Skeletal muscle tissue (tissue), 4 donors: ENCODE results near the gene SDK1. TPM values are rescaled to one million over a fixed set of nuclear protein-coding genes. Genes with fewer than 3 reads are reported as not detected.

Experiments
- H3K27ac ChIP-seq: one replicate; pipeline ENCODE4 v1.7.0; 2013; ENCODE audit warnings: mild to moderate bottlenecking, low read depth, low read length, inconsistent platforms
- H3K27me3 ChIP-seq, 3 donors: one replicate each; pipeline ENCODE4 v1.7.0; 2013; ENCODE audit warnings: low read length in 3 of 3; ENCODE audit not compliant: control insufficient read depth in 3 of 3, insufficient read depth in 3 of 3
- H3K36me3 ChIP-seq, 3 donors: one replicate each; pipeline ENCODE4 v1.7.0; 2013; ENCODE audit warnings: low read length in 3 of 3; ENCODE audit not compliant: control insufficient read depth in 3 of 3, insufficient read depth in 3 of 3
- H3K4me1 ChIP-seq, 3 donors: one replicate each; pipeline ENCODE4 v1.7.0; 2013; ENCODE audit warnings: low read length in 3 of 3, mild to moderate bottlenecking in 3 of 3; ENCODE audit not compliant: control insufficient read depth in 3 of 3, insufficient read depth in 3 of 3
- H3K4me3 ChIP-seq, 3 donors: one replicate each; pipeline ENCODE4 v1.7.0; 2013; ENCODE audit warnings: low read length in 3 of 3
- H3K9ac ChIP-seq, 3 donors: one replicate each; pipeline ENCODE4 v1.7.0; 2013; ENCODE audit warnings: low read length in 3 of 3, mild to moderate bottlenecking in 3 of 3, moderate library complexity in 2 of 3, low read depth in 1 of 3
- H3K9me3 ChIP-seq, 3 donors: one replicate each; pipeline ENCODE4 v1.7.0; 2013; ENCODE audit warnings: low read length in 3 of 3; ENCODE audit not compliant: control insufficient read depth in 3 of 3
- total RNA-seq: library from RNA; depleted of rRNA; stranded (reverse); fragments of >200 nt; gene quantifications from one replicate; pipeline ENCODE4 v1.2.3, GENCODE V29; 2014
- donor health status: Osteomylitis.

Gene SDK1
- total RNA-seq, 1 donor from 2014 or later: 3.7 TPM

- peaks cover 0 to 2% (median 0%) of the 10 kb centered on the region in 3 donors for H3K36me3 ChIP-seq
These were observed 714.9 kb downstream of the SDK1 start for GRCh38 chr7:4015996-4016395.

GRCh38 chr7:4017081-4017480 lies 716.0 kb downstream of the SDK1 start:
- H3K36me3 ChIP-seq: peaks cover 0 to 2% (median 0%) of the 10 kb centered on the region in 3 donors

More at GRCh38 chr7:4015996-4016395, 714.9 kb downstream of the SDK1 start:
- peaks cover 0 to 8% (median 8%) of the 10 kb centered on the region in 3 donors for H3K9me3 ChIP-seq
- H3K27me3 ChIP-seq: peaks cover 0 to 3% (median 0%) of the 10 kb centered on the region in 3 donors
- no peaks in the 10 kb centered on the region for H3K4me1 ChIP-seq
- H3K4me3 ChIP-seq: no peak overlapping the region
- no peak overlapping the region for H3K27ac ChIP-seq
- H3K9ac ChIP-seq: no peak overlapping the region

GRCh38 chr7:4017785-4018184 lies 716.7 kb downstream of the SDK1 start:
- Histone ChIP-seq H3K27ac (no peak overlapping the region), H3K4me3 (no peak overlapping the region), H3K27me3 (peaks cover 0 to 3% (median 0%) of the 10 kb centered on the region in 3 donors), H3K9ac (no peak overlapping the region), H3K9me3 (peaks cover 0 to 8% (median 8%) of the 10 kb centered on the region in 3 donors), H3K36me3 (peaks cover 0 to 2% (median 0%) of the 10 kb centered on the region in 3 donors), H3K4me1 (no peaks in the 10 kb centered on the region)

More at GRCh38 chr7:4017081-4017480, 716.0 kb downstream of the SDK1 start:
- no peak overlapping the region for H3K4me3 ChIP-seq
- H3K27ac ChIP-seq: no peak overlapping the region
- H3K9me3 ChIP-seq: peaks cover 0 to 8% (median 8%) of the 10 kb centered on the region in 3 donors
- H3K27me3 ChIP-seq: peaks cover 0 to 3% (median 0%) of the 10 kb centered on the region in 3 donors
- no peaks in the 10 kb centered on the region for H3K4me1 ChIP-seq
- H3K9ac ChIP-seq: no peak overlapping the region

GRCh38 chr7:4018601-4019316 lies 717.7 kb downstream of the SDK1 start:
- no peak overlapping the region for H3K9ac ChIP-seq
- H3K36me3 ChIP-seq: peaks cover 0 to 2% (median 0%) of the 10 kb centered on the region in 3 donors
- H3K9me3 ChIP-seq: peaks cover 0 to 8% (median 8%) of the 10 kb centered on the region in 3 donors
- no peak overlapping the region for H3K4me3 ChIP-seq
- H3K27ac ChIP-seq: no peak overlapping the region
- no peaks in the 10 kb centered on the region for H3K27me3 ChIP-seq
- H3K4me1 ChIP-seq: no peaks in the 10 kb centered on the region

GRCh38 chr7:4020086-4020485 lies 719.0 kb downstream of the SDK1 start:
- Histone ChIP-seq H3K4me1 (no peaks in the 10 kb centered on the region), H3K9me3 (peaks cover 0 to 8% (median 8%) of the 10 kb centered on the region in 3 donors), H3K27ac (no peak overlapping the region), H3K27me3 (no peaks in the 10 kb centered on the region), H3K9ac (no peak overlapping the region), H3K4me3 (no peak overlapping the region), H3K36me3 (peaks cover 0 to 2% (median 0%) of the 10 kb centered on the region in 3 donors)

GRCh38 chr7:4021413-4021812 lies 720.4 kb downstream of the SDK1 start:
- peaks cover 0 to 2% (median 0%) of the 10 kb centered on the region in 3 donors for H3K36me3 ChIP-seq

GRCh38 chr7:4022265-4022664 lies 721.2 kb downstream of the SDK1 start:
- Histone ChIP-seq H3K36me3 (peaks cover 0 to 2% (median 0%) of the 10 kb centered on the region in 3 donors), H3K9me3 (peaks cover 0 to 8% (median 8%) of the 10 kb centered on the region in 3 donors)

More at GRCh38 chr7:4021413-4021812, 720.4 kb downstream of the SDK1 start:
- H3K9me3 ChIP-seq: peaks cover 0 to 8% (median 8%) of the 10 kb centered on the region in 3 donors
- no peaks in the 10 kb centered on the region for H3K27me3 ChIP-seq
- no peak overlapping the region for H3K9ac ChIP-seq
- H3K4me1 ChIP-seq: no peaks in the 10 kb centered on the region
- H3K4me3 ChIP-seq: no peak overlapping the region
- no peak overlapping the region for H3K27ac ChIP-seq

GRCh38 chr7:4023502-4023901 lies 722.5 kb downstream of the SDK1 start:
- no peak overlapping the region for H3K27ac ChIP-seq
- no peaks in the 10 kb centered on the region for H3K4me1 ChIP-seq
- H3K9ac ChIP-seq: no peak overlapping the region
- H3K27me3 ChIP-seq: no peaks in the 10 kb centered on the region
- H3K9me3 ChIP-seq: peaks cover 0 to 8% (median 6%) of the 10 kb centered on the region in 3 donors
- peaks cover 0 to 2% (median 0%) of the 10 kb centered on the region in 3 donors for H3K36me3 ChIP-seq
- no peak overlapping the region for H3K4me3 ChIP-seq

More at GRCh38 chr7:4022265-4022664, 721.2 kb downstream of the SDK1 start:
- Histone ChIP-seq H3K4me1 (no peaks in the 10 kb centered on the region), H3K4me3 (no peak overlapping the region), H3K9ac (no peak overlapping the region), H3K27ac (no peak overlapping the region), H3K27me3 (no peaks in the 10 kb centered on the region)

- Histone ChIP-seq H3K36me3 (peaks cover 0 to 1% (median 0%) of the 10 kb centered on the region in 3 donors), H3K4me3 (no peak overlapping the region), H3K9me3 (peaks cover 0 to 3% (median 0%) of the 10 kb centered on the region in 3 donors), H3K4me1 (no peaks in the 10 kb centered on the region), H3K27me3 (no peaks in the 10 kb centered on the region), H3K9ac (no peak overlapping the region), H3K27ac (no peak overlapping the region)
These were observed 723.1 kb downstream of the SDK1 start for GRCh38 chr7:4024133-4024532.

- Histone ChIP-seq H3K9me3 (peaks cover 0 to 3% (median 0%) of the 10 kb centered on the region in 3 donors), H3K9ac (no peak overlapping the region), H3K27me3 (no peaks in the 10 kb centered on the region), H3K27ac (no peak overlapping the region), H3K4me1 (no peaks in the 10 kb centered on the region), H3K4me3 (no peak overlapping the region), H3K36me3 (no peaks in the 10 kb centered on the region)
These were observed 723.8 kb downstream of the SDK1 start for GRCh38 chr7:4024806-4025205.
